MCF 10A (cell line): ENCODE data around the gene PPP1R13L. TPM values are rescaled to one million over a fixed set of nuclear protein-coding genes. Genes with fewer than 3 reads are reported as not detected.
A peak's percentile ranks its signal among the peaks of the same experiment; 100 is the strongest.
"Not testable (repeated sequence)": the region's sequence is repeated elsewhere in the genome, so short reads cannot be mapped to it uniquely, and the experiment has no call there.

Source experiments
- BruUV-seq: library from RNA; stranded (reverse); fragments of 400-500 nt; replicated peaks from 2 replicates; lab custom pipeline; 2021; lab: Mats Ljungman, UMichigan
- CTCF ChIA-PET: fragments of 300-600 bp; sonication (Branson Sonifier 250); formaldehyde crosslinking; extraction: SDS; loops from one replicate; lab custom pipeline; 2021; ENCODE audit warnings: antibody characterized with exemption, inconsistent platforms; lab: Yijun Ruan, JAX
- POLR2A ChIA-PET: fragments of 300-600, 350-650 bp; sonication (Branson Sonifier 250); formaldehyde crosslinking; extraction: SDS; loops from one replicate; lab custom pipeline; 2020; ENCODE audit warnings: antibody characterized with exemption, inconsistent platforms; lab: Yijun Ruan, JAX
- DNase-seq: peaks from one replicate; pipeline ENCODE4 v3.0.0-alpha.2; 2018; ENCODE audit not compliant: unreplicated experiment
- H3K27ac Mint-ChIP-seq: one replicate; pipeline ENCODE4 v1.8.0; 2022; ENCODE audit warnings: mild to moderate bottlenecking, low read depth, mixed read lengths; ENCODE audit not compliant: unreplicated experiment
- H3K27me3 Mint-ChIP-seq: one replicate; pipeline ENCODE4 v1.8.0; 2022; ENCODE audit warnings: mixed read lengths; ENCODE audit not compliant: insufficient read depth, unreplicated experiment
- H3K36me3 Mint-ChIP-seq: one replicate; pipeline ENCODE4 v1.8.0; 2022; ENCODE audit warnings: mild to moderate bottlenecking, moderate library complexity, mixed read lengths; ENCODE audit not compliant: insufficient read depth, unreplicated experiment
- H3K4me1 Mint-ChIP-seq: one replicate; pipeline ENCODE4 v1.8.0; 2022; ENCODE audit warnings: mixed read lengths; ENCODE audit not compliant: insufficient read depth, unreplicated experiment
- H3K4me3 Mint-ChIP-seq: one replicate; pipeline ENCODE4 v1.8.0; 2022; ENCODE audit warnings: mild to moderate bottlenecking, moderate library complexity, mixed read lengths; ENCODE audit not compliant: unreplicated experiment
- H3K9me3 Mint-ChIP-seq: one replicate; pipeline ENCODE4 v1.8.0; 2022; ENCODE audit warnings: mixed read lengths; ENCODE audit not compliant: unreplicated experiment
- intact Hi-C: fragments of 100-400 bp; cut with micrococcal nuclease; formaldehyde crosslinking; loops from 2 replicates; pipeline ENCODE4 v1.14.1; 2022
- total RNA-seq: library from RNA; stranded (reverse); gene quantifications from 2 replicates; pipeline ENCODE4 v1.2.3, GENCODE V29; 2022
- TF ChIP-seq, protein P1 (sequence below): fragments of 200-600 bp; IDR thresholded peaks from one replicate; pipeline ENCODE4 v1.8.0; 2022; ENCODE audit warnings: antibody characterized with exemption, mild to moderate bottlenecking; ENCODE audit not compliant: unreplicated experiment

The PPP1R13L gene
- total RNA-seq, 1 experiment from 2014 or later, result 161 TPM

DNA sequence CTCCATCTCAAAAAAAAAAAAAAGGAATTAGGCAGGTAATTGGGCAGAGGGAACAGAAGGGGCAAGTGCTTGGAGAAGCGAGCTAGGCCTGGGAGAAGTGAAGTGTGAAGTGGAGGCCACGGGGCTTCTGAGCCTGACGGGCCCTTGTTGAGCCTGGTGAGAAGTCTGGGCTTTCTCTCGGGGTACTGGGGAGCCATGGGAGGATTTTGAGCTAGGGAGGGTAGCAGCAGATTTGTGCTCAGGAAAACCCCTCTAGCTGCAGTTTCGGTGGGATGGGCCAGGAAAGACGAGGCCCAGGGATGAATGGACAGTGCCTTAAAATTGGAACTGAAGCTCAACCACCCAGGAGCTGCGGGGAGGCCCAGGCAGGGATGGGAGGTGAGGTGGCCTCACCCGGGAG is 9.6 kb upstream of the PPP1R13L start:
- Mint-ChIP-seq H3K27ac (peak overlapping the region; percentile 70), H3K4me3 (no peak overlapping the region), H3K36me3 (peaks cover 84% of the 10 kb centered on the region), H3K4me1 (peaks cover 5% of the 10 kb centered on the region), H3K9me3 (no peaks in the 10 kb centered on the region), H3K27me3 (no peaks in the 10 kb centered on the region)
- POLR2A ChIA-PET, result interaction anchor here (2.7 to 5.8 kb wide), 2 partner anchors 10 to 12 kb away, joined by 11 to 43 read pairs; partner anchors contain the start of genes ERCC1 and PPP1R13L
- intact Hi-C loops, result no loop called here
- no peak for DNase-seq
- CTCF ChIA-PET, result interaction anchor here (0.6 to 0.8 kb wide), 3 partner anchors 10 to 64 kb away, joined by 3 to 4 read pairs (median 3); no protein-coding TSS in a partner anchor
- TF ChIP-seq, protein P1, sequence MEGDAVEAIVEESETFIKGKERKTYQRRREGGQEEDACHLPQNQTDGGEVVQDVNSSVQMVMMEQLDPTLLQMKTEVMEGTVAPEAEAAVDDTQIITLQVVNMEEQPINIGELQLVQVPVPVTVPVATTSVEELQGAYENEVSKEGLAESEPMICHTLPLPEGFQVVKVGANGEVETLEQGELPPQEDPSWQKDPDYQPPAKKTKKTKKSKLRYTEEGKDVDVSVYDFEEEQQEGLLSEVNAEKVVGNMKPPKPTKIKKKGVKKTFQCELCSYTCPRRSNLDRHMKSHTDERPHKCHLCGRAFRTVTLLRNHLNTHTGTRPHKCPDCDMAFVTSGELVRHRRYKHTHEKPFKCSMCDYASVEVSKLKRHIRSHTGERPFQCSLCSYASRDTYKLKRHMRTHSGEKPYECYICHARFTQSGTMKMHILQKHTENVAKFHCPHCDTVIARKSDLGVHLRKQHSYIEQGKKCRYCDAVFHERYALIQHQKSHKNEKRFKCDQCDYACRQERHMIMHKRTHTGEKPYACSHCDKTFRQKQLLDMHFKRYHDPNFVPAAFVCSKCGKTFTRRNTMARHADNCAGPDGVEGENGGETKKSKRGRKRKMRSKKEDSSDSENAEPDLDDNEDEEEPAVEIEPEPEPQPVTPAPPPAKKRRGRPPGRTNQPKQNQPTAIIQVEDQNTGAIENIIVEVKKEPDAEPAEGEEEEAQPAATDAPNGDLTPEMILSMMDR, result no peak
- no TSS peak for BruUV-seq

DNA sequence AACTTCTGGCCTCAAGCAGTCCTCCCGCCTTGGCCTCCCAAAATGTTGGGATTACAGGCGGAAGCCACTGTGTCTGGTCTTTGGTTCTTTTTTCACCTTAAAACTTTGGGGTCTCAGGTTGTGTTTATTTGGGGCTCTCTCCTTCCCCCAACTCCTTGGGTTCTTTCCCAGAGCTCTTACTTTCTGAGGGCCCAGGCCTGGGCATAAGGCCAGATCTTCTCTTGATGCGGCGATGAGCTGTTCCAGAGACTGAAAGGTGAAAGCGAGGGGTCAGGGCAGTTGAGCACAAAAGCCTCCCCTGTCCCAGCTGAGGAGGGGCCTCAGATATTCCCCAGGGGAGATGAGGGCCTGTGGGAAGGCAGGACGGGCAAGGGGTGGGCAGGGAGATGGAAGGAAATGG is 8.6 kb upstream of the PPP1R13L start:
- Mint-ChIP-seq H3K27me3 (no peaks in the 10 kb centered on the region), H3K4me3 (no peak overlapping the region), H3K4me1 (peaks cover 14% of the 10 kb centered on the region), H3K36me3 (peaks cover 84% of the 10 kb centered on the region), H3K9me3 (no peaks in the 10 kb centered on the region), H3K27ac (no peak overlapping the region)
- DNase-seq, result no peak
- ChIA-PET CTCF (interaction anchor here (0.6 to 1.0 kb wide), 3 partner anchors 13 to 643 kb away, joined by 3 to 5 read pairs (median 3); no protein-coding TSS in a partner anchor), POLR2A (interaction anchor here (0.7 to 5.8 kb wide), 5 partner anchors 11 to 671 kb away, joined by 3 to 43 read pairs (median 4); partner anchors contain the start of gene PPP1R13L)
- intact Hi-C loops, result no loop called here
- BruUV-seq, result no TSS peak
- TF ChIP-seq, protein P1, result no peak

DNA sequence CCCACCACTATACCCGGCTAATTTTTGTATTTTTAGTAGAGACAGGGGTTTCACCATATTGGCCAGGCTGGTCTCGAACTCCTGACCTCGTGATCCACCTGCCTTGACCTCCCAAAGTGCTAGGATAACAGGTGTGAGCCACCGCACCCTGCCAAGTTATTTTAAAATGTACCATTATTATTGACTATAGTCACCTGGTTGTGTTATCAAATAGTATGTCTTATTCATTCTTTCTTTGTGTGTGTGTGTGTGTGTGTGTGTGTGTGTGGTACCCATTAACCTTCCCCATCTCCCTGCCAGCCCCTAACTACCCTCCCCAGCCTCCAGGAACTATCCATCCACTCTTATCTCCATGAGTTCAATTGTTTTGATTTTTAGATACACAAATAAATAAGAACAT is 5.5 kb upstream of the PPP1R13L start:
- BruUV-seq, DNase-seq, H3K4me3 Mint-ChIP-seq, H3K27me3 Mint-ChIP-seq, H3K27ac Mint-ChIP-seq, intact Hi-C loops, H3K9me3 Mint-ChIP-seq, POLR2A ChIA-PET: not testable (repeated sequence)
- Mint-ChIP-seq H3K36me3 (peaks cover 57% of the 10 kb centered on the region), H3K4me1 (peaks cover 11% of the 10 kb centered on the region)
- CTCF ChIA-PET, result interaction anchor here (0.7 to 1.3 kb wide), 3 partner anchors 29 to 138 kb away, joined by 3 read pairs; no protein-coding TSS in a partner anchor

DNA sequence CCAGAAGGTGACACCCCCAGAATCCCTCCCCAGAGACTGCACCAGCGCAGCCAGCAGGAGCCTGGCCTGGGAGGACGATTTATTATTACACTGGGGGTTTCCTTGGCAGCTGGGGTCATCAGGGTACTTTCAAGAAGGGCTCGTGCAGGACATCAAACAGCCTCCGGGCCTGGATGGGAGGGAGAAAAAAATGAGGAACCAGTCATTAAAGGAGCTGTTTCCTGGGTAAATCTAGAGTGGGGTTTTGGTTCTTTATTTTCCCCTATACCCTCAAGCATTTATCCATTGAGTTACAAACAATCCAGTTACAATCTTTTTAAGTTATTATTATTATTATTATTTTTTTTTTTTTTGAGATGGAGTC is 4.7 kb upstream of the PPP1R13L start:
- H3K4me1 Mint-ChIP-seq, result peaks cover 11% of the 10 kb centered on the region
- intact Hi-C loops, result no loop called here
- H3K9me3 Mint-ChIP-seq, result no peaks in the 10 kb centered on the region
- CTCF ChIA-PET, result interaction anchor here (0.6 to 1.3 kb wide), 6 partner anchors 16 to 96 kb away, joined by 3 to 5 read pairs (median 3); no protein-coding TSS in a partner anchor
- no peak overlapping the region for H3K27ac Mint-ChIP-seq
- no peaks in the 10 kb centered on the region for H3K27me3 Mint-ChIP-seq
- no TSS peak for BruUV-seq
- DNase-seq, result no peak
- no peak overlapping the region for H3K4me3 Mint-ChIP-seq
- TF ChIP-seq, protein P1, result no peak
- H3K36me3 Mint-ChIP-seq, result peaks cover 52% of the 10 kb centered on the region
- POLR2A ChIA-PET, result interaction anchor here (0.6 to 0.9 kb wide), 2 partner anchors 60 to 1743 kb away, joined by 3 read pairs; no protein-coding TSS in a partner anchor
